ENCODE results near the gene MAGI2.

DNA sequence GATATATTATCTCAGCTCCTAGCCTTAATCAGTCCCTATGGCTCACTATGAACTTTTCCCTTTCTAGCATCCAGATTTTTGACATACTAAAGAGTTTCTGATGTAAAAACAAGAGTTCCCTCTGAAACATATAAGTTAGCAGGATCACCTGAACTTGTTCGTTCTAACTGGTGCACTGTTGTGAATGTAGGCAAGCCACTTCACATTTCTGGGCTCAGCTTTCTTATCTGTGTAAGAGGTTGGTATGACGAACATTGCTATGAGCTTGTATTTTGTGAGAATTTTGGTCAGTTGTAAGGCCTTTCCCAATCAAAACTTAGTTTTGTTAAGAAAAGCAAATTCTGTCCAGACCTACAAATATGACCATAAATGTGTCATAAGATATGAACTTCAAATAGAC lies 46.1 kb downstream of the MAGI2 start:
- TF ChIP-seq, protein P1, sequence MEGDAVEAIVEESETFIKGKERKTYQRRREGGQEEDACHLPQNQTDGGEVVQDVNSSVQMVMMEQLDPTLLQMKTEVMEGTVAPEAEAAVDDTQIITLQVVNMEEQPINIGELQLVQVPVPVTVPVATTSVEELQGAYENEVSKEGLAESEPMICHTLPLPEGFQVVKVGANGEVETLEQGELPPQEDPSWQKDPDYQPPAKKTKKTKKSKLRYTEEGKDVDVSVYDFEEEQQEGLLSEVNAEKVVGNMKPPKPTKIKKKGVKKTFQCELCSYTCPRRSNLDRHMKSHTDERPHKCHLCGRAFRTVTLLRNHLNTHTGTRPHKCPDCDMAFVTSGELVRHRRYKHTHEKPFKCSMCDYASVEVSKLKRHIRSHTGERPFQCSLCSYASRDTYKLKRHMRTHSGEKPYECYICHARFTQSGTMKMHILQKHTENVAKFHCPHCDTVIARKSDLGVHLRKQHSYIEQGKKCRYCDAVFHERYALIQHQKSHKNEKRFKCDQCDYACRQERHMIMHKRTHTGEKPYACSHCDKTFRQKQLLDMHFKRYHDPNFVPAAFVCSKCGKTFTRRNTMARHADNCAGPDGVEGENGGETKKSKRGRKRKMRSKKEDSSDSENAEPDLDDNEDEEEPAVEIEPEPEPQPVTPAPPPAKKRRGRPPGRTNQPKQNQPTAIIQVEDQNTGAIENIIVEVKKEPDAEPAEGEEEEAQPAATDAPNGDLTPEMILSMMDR (IDR thresholded peaks at IDR 0.05; ENCODE audit: insufficient read depth, low read length, poor library complexity, severe bottlenecking): no peak
- no peak for TF ChIP-seq EZH2phosphoT487 (conservative IDR thresholded peaks at IDR 0.05; ENCODE audit: low read length)
